MV-4-11 (cell line): Measurements from ENCODE around the gene CHMP5.
A peak's percentile ranks its signal among the peaks of the same experiment; 100 is the strongest.

Experiments
- DNase-seq: peaks from one replicate; lab custom pipeline; 2025; lab: John Stamatoyannopoulos, UW

CHMP5 gene

GRCh38 chr9:33244137-33244784, 20.6 kb upstream of the CHMP5 start:
- DNase-seq = peak; percentile 24

GRCh38 chr9:33245341-33245740, 19.5 kb upstream of the CHMP5 start:
- DNase-seq = no peak

- no peak for DNase-seq
Measured at GRCh38 chr9:33246269-33246860, 18.5 kb upstream of the CHMP5 start.

- no peak for DNase-seq
Measured at GRCh38 chr9:33248606-33249005, 16.2 kb upstream of the CHMP5 start.

DNA sequence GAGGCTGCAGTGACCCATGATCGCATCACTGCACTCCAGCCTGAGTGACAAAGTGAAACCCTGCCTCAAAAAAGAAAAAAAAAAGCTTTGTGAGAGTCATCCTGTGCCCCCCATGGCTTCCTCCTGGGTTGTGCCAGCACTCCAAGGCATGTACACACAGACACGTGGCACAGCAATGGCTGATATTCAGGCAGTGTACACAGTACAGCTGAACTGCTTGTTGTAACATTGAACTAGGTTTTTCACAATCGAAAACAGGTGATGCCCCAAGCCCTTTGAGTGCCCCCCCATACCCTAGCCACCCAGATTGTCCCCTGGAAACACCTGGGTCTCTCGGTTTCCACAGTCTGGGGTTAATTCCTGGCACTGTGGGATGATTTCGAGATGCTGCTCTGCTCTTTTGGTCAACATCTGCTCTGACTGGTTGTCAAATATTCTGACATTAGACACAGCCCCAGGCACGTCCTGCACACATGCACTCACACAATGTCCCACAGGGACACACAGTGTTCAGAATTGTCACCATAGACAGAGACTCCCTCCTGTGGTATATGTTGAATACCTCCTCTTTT, 15.7 kb upstream of the CHMP5 start:
- DNase-seq = no peak

DNA sequence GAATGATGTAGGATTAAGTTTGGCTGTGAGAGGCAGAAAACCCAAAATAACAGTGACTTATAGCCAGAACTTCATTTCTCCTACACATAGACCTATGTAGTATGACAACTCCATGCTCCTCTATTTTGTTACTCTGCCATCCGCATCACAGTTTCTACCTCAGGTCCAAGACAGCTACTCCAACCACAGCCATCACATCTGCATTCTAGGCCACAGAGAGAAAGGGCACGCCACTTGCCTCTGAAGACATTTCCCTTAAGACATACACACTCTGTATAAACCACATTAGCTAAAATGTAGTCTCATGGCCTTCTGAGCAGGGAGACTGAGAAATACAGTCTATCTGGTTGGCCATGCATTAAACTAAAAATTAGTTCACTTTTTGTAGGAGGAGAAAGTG, 14.9 kb upstream of the CHMP5 start:
- no peak for DNase-seq

DNA sequence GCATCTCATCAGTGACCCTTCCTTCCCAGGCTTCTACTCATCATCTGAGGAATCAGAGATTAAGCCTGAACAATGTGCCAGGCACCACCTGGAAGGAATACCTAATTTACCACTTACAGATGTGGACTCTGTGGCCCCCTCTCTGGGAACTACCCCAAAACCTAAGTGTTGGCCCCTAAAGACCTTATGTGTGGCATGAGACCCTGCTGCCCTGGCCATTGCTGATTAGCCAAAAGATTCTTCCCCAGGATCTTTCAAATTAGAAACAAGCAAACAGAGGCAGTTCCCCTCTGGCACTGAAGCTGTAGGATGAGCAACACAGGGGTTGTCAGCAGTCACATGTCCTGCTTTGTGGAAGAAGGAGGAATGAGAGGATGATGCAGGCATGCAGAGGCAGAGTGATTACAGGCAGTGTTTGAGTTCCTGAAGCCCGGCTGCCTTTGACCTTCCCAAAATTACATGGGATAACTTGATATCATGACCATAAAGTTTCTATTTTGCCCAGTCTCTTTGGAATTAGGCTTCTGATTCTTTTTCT, 14.3 kb upstream of the CHMP5 start:
- DNase-seq = no peak

GRCh38 chr9:33254211-33254610, 10.6 kb upstream of the CHMP5 start:
- no peak for DNase-seq

DNA sequence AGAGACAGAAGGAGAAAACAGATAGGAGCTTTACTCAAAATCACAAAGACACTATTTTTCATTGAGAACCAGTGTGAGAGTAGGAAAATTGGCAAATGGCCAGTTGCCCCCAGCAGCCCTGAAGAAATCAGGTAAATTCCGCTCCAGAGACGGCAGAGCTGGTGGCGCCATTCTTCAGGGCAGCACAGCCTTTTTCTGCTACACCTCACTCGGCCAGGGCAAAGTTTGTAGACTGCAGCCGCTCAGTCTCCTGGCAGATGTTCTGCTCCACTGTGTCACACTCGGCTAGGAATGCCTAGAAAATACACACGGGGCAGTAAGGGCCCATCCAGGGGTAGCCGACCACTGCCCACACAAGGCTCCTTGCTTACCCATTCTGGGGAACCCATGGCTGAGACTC, 9.8 kb upstream of the CHMP5 start:
- no peak for DNase-seq

DNA sequence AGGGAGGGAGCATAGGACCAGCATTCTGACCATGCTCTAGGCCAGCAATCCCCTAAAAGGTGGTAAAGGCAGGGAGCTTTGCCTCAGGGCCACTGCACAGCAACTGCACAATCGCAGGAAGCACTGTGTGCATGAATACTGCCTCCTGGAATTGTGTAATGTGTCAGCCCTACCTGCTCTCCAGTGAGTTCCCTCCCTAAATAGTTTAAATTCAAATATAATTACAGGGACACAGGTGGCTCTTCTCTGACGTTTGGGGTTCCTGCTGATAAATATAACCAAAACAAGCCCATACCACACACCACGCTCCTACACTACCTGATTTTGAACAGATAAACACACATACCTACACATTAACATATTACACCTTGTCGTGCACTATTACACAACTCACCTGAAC, 9.4 kb upstream of the CHMP5 start:
- no peak for DNase-seq

DNA sequence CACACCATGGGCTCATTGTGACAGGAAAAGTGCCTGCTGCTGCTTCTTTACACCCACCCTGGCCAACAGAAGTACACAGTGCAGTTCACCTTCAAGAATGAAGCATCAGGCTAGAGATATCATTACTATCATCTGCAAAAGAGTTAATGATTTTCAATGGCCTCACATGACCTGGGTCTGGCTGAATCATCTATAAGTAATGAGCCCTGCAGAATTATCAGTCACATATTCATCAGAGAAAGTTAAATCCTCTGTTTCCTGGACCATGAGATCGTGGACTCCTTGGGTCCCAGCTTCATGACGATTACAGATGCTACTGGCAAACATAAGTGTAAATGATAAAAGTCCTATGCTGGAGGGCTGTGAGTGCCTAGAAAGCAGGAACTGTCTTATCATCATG, 8.6 kb upstream of the CHMP5 start:
- DNase-seq = no peak

DNA sequence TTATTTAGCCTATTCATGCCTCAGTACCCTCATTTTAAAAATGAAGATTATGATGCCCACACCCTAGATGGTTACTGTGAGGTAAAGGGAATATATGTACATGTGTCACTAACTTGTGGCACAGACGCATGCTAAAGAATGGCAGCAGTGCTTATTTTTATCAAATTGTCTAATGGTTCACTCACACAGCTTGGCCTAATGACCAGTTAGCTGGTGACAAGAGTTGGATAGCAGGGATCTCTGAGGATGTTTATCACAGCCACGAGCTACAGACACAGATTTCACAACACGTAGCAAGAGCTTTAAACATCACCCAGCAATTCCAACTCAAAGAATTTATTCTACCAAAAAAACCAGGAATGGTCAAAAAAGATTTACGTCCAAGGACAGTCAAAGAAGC, 7.6 kb upstream of the CHMP5 start:
- no peak for DNase-seq

DNA sequence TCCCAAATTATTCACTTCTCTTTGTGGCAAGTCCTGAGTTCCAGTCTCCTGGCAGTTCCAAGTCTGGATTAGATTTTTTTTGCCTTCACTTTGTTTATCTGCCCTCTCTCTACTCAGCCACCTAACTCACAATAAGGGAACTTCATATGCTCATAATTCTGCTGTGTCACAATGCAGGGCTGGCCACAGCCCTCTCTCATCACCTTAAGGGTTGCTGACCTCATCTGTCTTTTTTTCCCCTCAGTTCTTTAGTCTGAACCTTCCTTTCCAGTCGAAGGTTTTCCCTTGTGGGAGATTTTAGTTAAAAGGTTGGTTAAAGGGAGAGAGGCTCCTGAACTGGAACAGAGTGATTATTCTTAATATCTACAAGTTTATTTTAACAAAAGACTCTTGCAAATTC, 4.5 kb upstream of the CHMP5 start:
- DNase-seq = no peak

DNA sequence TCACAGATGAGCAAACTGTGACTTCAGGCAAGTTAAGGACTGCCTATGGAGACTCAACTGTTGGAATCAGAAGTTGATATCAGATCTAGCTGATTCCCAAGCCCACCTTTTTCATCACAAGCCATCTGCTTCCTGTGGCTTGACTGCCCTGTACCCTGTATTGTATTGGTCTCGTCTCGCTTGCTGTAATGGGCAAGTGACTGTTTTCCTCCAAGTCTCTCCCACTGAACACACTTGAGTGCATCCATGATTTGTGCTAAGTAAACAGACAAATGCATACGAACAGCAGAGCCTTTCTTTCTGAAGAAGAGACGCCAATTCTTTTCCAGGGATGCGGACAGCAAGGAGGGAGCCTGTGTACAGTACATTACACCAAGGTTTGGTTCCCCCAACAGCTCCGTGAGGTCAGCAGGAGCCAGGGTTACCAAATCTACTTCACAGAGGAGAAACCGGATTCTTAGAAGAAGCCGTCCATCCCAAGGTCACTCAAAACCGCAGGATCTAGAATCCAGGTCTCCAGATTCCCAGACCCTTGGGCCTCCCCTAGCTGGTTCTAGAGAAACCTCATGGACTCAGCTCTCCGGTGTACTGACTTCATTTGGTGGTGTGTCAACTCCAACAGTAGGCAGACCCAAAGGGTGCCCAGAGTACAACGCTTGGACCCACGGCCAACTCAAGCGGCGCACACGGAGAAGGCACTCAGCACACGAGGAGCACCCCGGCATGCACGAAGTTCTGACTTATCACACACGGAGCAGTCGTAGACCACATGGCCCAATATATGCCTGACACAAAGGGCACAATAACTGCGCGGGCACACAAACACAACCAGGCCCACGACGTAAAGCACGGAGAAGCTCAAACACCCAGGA, 1.5 kb upstream of the CHMP5 start:
- DNase-seq = peak; percentile 39

GRCh38 chr9:33264003-33264472, 811 bp upstream of the CHMP5 start:
- peak; percentile 53 for DNase-seq

DNA sequence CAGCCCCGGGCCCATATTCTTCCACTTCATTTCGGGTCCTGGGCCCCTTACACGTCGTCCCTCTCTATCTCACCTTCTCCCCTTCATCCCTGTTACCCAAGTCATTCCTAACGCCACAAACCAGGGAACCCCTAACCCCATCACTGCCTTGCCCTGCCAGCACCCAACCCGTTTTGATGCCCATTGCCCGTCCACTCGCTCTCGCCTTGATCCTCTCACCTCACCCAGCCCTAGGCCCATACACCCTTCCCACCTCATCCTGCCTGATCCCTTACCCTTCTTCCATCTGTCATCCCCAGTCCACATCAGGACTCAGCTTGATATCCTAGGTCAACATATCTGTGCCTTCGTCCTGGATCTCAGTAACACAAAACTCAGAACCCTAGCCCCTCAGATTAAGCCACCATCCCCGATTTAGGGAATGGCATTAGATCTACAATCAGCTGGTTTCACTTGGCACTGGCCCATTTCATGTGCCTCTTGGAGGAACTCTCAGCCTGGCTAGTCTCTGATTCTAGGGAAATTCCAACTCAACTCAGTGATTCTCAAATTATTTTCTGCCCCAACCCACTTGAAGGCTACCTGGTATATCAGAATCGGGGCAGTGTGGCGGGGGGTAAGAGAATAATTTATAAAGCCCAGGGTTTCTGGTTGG, 489 bp downstream of the CHMP5 start:
- DNase-seq = no peak

GRCh38 chr9:33267151-33267767, 2.4 kb downstream of the CHMP5 start:
- DNase-seq = no peak

DNA sequence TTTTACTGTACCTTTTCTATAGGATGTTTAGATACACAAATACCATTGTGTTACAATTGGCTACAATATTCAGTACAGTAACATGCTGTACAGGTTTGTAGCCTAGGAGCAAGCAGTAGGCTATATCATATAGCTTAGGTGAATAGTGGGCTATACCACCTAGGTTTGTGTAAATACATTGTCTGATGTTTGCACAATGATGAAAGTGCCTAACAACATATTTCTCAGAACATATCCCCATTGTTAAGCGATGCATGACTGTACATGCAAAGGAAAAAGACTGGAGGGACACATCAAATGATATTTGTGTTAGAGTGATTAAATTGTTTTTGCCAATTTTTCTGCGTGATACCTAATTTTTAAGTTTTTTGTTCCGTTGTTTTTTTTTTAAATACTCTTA, 5.3 kb downstream of the CHMP5 start:
- no peak for DNase-seq

- no peak for DNase-seq
Measured at GRCh38 chr9:33272061-33272460, 7.2 kb downstream of the CHMP5 start.

GRCh38 chr9:33273266-33273971, 8.6 kb downstream of the CHMP5 start:
- no peak for DNase-seq

GRCh38 chr9:33273972-33274328, 9.1 kb downstream of the CHMP5 start:
- DNase-seq = no peak
